ENCODE results near the gene DDX1. TPM values are rescaled to one million over a fixed set of nuclear protein-coding genes. Genes with fewer than 3 reads are reported as not detected.

DDX1 gene
- total and polyA plus RNA-seq, 2 donors (not counting 3 experiments of a cell fraction or from before 2014, with no cell fraction given), result 41.2 to 117 TPM

GRCh38 chr2:15657759-15658158 lies 66.1 kb downstream of the DDX1 start:
- H3K9me3 ChIP-seq (replicated peaks; ENCODE audit: control insufficient read depth, insufficient read depth, low read length), result no peaks in the 10 kb centered on the region
- TF ChIP-seq FOS (IDR thresholded peaks at IDR 0.05; ENCODE audit: borderline replicate concordance, insufficient read depth, low read length), result no peak
- no peak for TF ChIP-seq GATA2 (IDR thresholded peaks at IDR 0.05; ENCODE audit: insufficient read depth, insufficient read length, low read depth, low read length)
- TF ChIP-seq JUN (IDR thresholded peaks at IDR 0.05; ENCODE audit: borderline replicate concordance, insufficient read depth, insufficient read length, low read depth), result no peak
- no peak for TF ChIP-seq MAX (IDR thresholded peaks at IDR 0.05; ENCODE audit: insufficient read depth, insufficient read length)
- no peak for TF ChIP-seq MYC (IDR thresholded peaks at IDR 0.05; ENCODE audit: low read depth, low read length)
- TF ChIP-seq POLR2AphosphoS5 (IDR thresholded peaks at IDR 0.05; ENCODE audit: insufficient read depth, low read depth, low read length), result no peak
- no peak for TF ChIP-seq CTCF (IDR thresholded peaks at IDR 0.05; ENCODE audit: extremely low read depth in 1 of 2, insufficient read depth in 1 of 2, low read depth in 1 of 2, low read length in 2 of 2)
- TF ChIP-seq EZH2 (IDR thresholded peaks at IDR 0.05; ENCODE audit: borderline replicate concordance, low read depth, low read length, severe bottlenecking), result no peak
- TF ChIP-seq POLR2A (IDR thresholded peaks at IDR 0.05; ENCODE audit: low read depth, low read length), result no peak
- no peaks in the 10 kb centered on the region for H3K4me1 ChIP-seq (ENCODE audit: control insufficient read depth, extremely low read depth, insufficient read depth, low read length)
- no peak for DNase-seq (ENCODE audit: low read depth, low spot score)
- ChIA-PET CTCF (interaction anchor here (0.8 to 1.9 kb wide), 3 partner anchors 11 to 243 kb away, joined by 3 to 5 read pairs (median 4); no protein-coding TSS in a partner anchor), POLR2A (no interaction called here)
- H3K79me2 ChIP-seq (ENCODE audit: control insufficient read depth, insufficient read depth, low read length), result no peaks in the 10 kb centered on the region
- no peaks in the 10 kb centered on the region for H4K20me1 ChIP-seq (replicated peaks; ENCODE audit: control insufficient read depth, extremely low read depth, insufficient read depth, low read length)
- no peak overlapping the region for H3K4me3 ChIP-seq (replicated peaks in 1 of 3; ENCODE audit: insufficient read depth in 1 of 3, low read depth in 1 of 3, low read length in 3 of 3)
- no peak for FAIRE-seq
- H3K4me2 ChIP-seq (ENCODE audit: insufficient read depth, low read length), result no peak overlapping the region
- no peak overlapping the region for H2AFZ ChIP-seq (ENCODE audit: low read depth, low read length)
- dilution Hi-C loops (cut with MboI; ENCODE audit: extremely low pct_ligation_motif_present, low sequenced_read_pairs), result no loop called here
- no peak overlapping the region for H3K27ac ChIP-seq (ENCODE audit: insufficient read depth, low read depth, low read length)
- no peaks in the 10 kb centered on the region for H3K9me1 ChIP-seq (replicated peaks; ENCODE audit: control insufficient read depth, extremely low read depth, insufficient read depth, low read length)
- intact Hi-C loops (cut with micrococcal nuclease), result no loop called here
- BruUV-seq (replicated peaks), result no TSS peak
- H3K36me3 ChIP-seq (ENCODE audit: control insufficient read depth in 2 of 2, extremely low read depth in 1 of 2, insufficient read depth in 2 of 2, low read length in 2 of 2), result no peaks in the 10 kb centered on the region
- peaks cover 0 to 7% of the 10 kb centered on the region in 2 experiments for H3K27me3 ChIP-seq (ENCODE audit: control insufficient read depth in 2 of 2, insufficient read depth in 2 of 2, low read length in 2 of 2)
- H3K9ac ChIP-seq (replicated peaks; ENCODE audit: extremely low read depth, insufficient read depth, low read length), result no peak overlapping the region

Measured in endothelial cell of umbilical vein (primary cell).